Measurements from ENCODE around the gene FGFR1OP2.

DNA sequence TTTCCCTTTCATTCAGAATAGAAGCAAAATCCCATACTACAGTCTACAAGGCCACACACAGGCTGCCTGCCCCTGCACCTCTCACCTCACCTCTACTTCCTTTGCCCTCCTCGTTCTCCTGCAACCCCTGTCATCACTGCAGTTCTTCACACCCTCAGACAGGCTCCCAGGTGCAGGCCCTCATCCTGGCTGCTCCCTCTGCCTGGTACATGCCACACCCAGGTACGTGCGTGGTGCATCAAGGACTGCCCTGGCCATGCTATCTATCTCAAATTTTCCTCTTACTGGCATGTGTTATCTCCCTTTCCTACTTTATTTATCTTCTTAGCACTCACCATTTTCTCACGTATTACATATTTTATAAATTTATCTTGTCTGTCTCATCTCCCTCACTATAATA lies 51.6 kb downstream of the FGFR1OP2 start:
- TF ChIP-seq EZH2 (IDR thresholded peaks at IDR 0.05; ENCODE audit: low read depth, unreplicated experiment) (no peak), CTCF (conservative IDR thresholded peaks at IDR 0.05; ENCODE audit: low read depth in 2 of 2) (no peak)
